ENCODE results near the gene SEPTIN8. TPM values are rescaled to one million over a fixed set of nuclear protein-coding genes. Genes with fewer than 3 reads are reported as not detected.

SEPTIN8 gene
- total and polyA plus RNA-seq, 2 donors (not counting 1 experiment from before 2014, with no cell fraction given), result 4.0 to 5.9 TPM

DNA sequence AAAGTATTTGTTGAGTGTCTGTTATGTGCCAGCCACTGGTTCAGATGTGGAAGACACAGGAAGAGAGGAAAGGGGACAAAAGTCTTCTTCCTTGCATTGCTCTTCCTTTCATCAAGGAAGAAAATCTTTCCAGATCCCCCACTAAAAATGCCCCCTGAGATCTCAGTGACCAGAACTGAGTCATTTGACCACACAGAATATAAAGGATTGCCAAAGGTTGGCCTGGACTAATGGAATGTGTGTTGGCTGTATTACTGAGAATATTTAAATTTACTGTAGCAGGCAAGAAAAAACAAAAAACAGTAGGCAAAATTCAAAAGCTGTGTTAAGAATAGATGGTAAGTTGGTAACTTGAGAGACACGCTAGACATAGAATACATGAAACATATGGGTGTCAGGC lies 10.0 kb upstream of the SEPTIN8 start:
- H3K9me3 Mint-ChIP-seq (ENCODE audit: insufficient read depth), result no peaks in the 10 kb centered on the region
- H3K4me1 Mint-ChIP-seq, result no peaks in the 10 kb centered on the region
- CTCF ChIA-PET, result no interaction called here
- Histone ChIP-seq H3K36me3 (replicated peaks in 1 of 2; ENCODE audit: control extremely low read depth in 1 of 2, control insufficient read depth in 1 of 2, extremely low read depth in 1 of 2, insufficient read depth in 2 of 2, low read length in 1 of 2) (no peaks in the 10 kb centered on the region), H4K20me1 (ENCODE audit: control insufficient read depth, insufficient read depth, low read length, poor library complexity, severe bottlenecking) (no peaks in the 10 kb centered on the region), H3K4me2 (replicated peaks; ENCODE audit: low read depth, low read length, poor library complexity, severe bottlenecking) (no peak overlapping the region), H2AFZ (ENCODE audit: insufficient read depth, low read depth, low read length, poor library complexity, severe bottlenecking) (no peak overlapping the region), H3K79me2 (ENCODE audit: control insufficient read depth, insufficient read depth, low read length) (no peaks in the 10 kb centered on the region), H3K4me1 (ENCODE audit: control insufficient read depth in 2 of 2, insufficient read depth in 2 of 2, low read length in 2 of 2) (no peaks in the 10 kb centered on the region), H3K27ac (ENCODE audit: low read length in 2 of 2) (no peak overlapping the region), H3K9me3 (ENCODE audit: control extremely low read depth in 1 of 3, control insufficient read depth in 2 of 3, insufficient read depth in 1 of 3, low read length in 2 of 3) (no peaks in the 10 kb centered on the region), H3K4me3 (ENCODE audit: control extremely low read depth in 1 of 5, extremely low read depth in 1 of 5, insufficient read depth in 1 of 5, low read depth in 2 of 5, low read length in 4 of 5) (no peak overlapping the region), H3K9ac (ENCODE audit: low read length) (no peak overlapping the region), H3K27me3 (replicated peaks in 1 of 4; ENCODE audit: control extremely low read depth in 1 of 4, control insufficient read depth in 3 of 4, insufficient read depth in 4 of 4, low read length in 3 of 4) (peaks cover 0 to 22% (median 8%) of the 10 kb centered on the region in 4 experiments)
- TF ChIP-seq, protein P1, sequence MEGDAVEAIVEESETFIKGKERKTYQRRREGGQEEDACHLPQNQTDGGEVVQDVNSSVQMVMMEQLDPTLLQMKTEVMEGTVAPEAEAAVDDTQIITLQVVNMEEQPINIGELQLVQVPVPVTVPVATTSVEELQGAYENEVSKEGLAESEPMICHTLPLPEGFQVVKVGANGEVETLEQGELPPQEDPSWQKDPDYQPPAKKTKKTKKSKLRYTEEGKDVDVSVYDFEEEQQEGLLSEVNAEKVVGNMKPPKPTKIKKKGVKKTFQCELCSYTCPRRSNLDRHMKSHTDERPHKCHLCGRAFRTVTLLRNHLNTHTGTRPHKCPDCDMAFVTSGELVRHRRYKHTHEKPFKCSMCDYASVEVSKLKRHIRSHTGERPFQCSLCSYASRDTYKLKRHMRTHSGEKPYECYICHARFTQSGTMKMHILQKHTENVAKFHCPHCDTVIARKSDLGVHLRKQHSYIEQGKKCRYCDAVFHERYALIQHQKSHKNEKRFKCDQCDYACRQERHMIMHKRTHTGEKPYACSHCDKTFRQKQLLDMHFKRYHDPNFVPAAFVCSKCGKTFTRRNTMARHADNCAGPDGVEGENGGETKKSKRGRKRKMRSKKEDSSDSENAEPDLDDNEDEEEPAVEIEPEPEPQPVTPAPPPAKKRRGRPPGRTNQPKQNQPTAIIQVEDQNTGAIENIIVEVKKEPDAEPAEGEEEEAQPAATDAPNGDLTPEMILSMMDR (IDR thresholded peaks at IDR 0.05), result no peak
- TF ChIP-seq EZH2 (IDR thresholded peaks at IDR 0.05; ENCODE audit: borderline replicate concordance, insufficient read depth, low read depth, low read length, poor library complexity, severe bottlenecking), result no peak
- H3K4me3 Mint-ChIP-seq, result no peak overlapping the region
- H3K27me3 Mint-ChIP-seq, result peaks cover 28% of the 10 kb centered on the region
- H3K27ac Mint-ChIP-seq, result no peak overlapping the region
- ATAC-seq (ENCODE audit: low read depth) (no peak), DNase-seq (no peak)
- intact Hi-C loops (cut with micrococcal nuclease), result no loop called here
- no CpG with 5 or more reads among the region's 1 CpG for WGBS (ENCODE audit: insufficient coverage)
- POLR2A ChIA-PET, result no interaction called here

DNA sequence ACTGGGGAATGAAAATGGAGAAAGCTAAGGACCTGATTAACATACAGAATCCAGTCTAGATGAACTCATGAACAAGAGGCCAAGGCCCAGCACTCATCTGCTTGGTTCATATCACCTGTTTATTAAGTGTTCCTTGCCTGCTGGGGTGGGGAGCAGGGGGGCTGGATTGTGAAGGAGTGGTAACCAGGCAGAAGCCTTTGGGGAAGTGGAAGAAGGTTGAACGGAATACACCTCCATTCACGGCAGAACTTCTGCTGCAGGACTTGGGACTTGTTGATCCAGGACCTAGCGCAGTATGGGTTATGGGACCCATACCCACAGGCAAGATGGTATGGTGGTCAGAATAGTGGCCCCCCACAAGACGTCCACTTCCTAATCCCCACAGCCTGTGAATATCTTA lies 8.8 kb upstream of the SEPTIN8 start:
- Histone ChIP-seq H3K36me3 (replicated peaks in 1 of 2; ENCODE audit: control extremely low read depth in 1 of 2, control insufficient read depth in 1 of 2, extremely low read depth in 1 of 2, insufficient read depth in 2 of 2, low read length in 1 of 2) (no peaks in the 10 kb centered on the region), H3K27ac (ENCODE audit: low read length in 2 of 2) (no peak overlapping the region), H3K4me3 (ENCODE audit: control extremely low read depth in 1 of 5, extremely low read depth in 1 of 5, insufficient read depth in 1 of 5, low read depth in 2 of 5, low read length in 4 of 5) (no peak overlapping the region), H3K79me2 (ENCODE audit: control insufficient read depth, insufficient read depth, low read length) (no peaks in the 10 kb centered on the region), H3K4me2 (replicated peaks; ENCODE audit: low read depth, low read length, poor library complexity, severe bottlenecking) (no peak overlapping the region), H3K4me1 (ENCODE audit: control insufficient read depth in 2 of 2, insufficient read depth in 2 of 2, low read length in 2 of 2) (no peaks in the 10 kb centered on the region), H4K20me1 (ENCODE audit: control insufficient read depth, insufficient read depth, low read length, poor library complexity, severe bottlenecking) (no peaks in the 10 kb centered on the region), H3K9ac (ENCODE audit: low read length) (no peak overlapping the region), H3K9me3 (ENCODE audit: control extremely low read depth in 1 of 3, control insufficient read depth in 2 of 3, insufficient read depth in 1 of 3, low read length in 2 of 3) (no peaks in the 10 kb centered on the region), H2AFZ (ENCODE audit: insufficient read depth, low read depth, low read length, poor library complexity, severe bottlenecking) (no peak overlapping the region), H3K27me3 (replicated peaks in 1 of 4; ENCODE audit: control extremely low read depth in 1 of 4, control insufficient read depth in 3 of 4, insufficient read depth in 4 of 4, low read length in 3 of 4) (peaks cover 0 to 25% (median 15%) of the 10 kb centered on the region in 4 experiments)
- 100% methylated on average over 1 of the region's 4 CpGs for WGBS (ENCODE audit: insufficient coverage)
- intact Hi-C loops (cut with micrococcal nuclease), result no loop called here
- Mint-ChIP-seq H3K4me1 (no peaks in the 10 kb centered on the region), H3K4me3 (no peak overlapping the region), H3K9me3 (ENCODE audit: insufficient read depth) (no peaks in the 10 kb centered on the region), H3K27ac (no peak overlapping the region), H3K27me3 (peaks cover 32% of the 10 kb centered on the region)
- ChIA-PET POLR2A (no interaction called here), CTCF (interaction anchor here (0.7 kb wide), 1 partner anchor 34 kb away, joined by 3 read pairs; no protein-coding TSS in a partner anchor)
- DNase-seq (no peak), ATAC-seq (ENCODE audit: low read depth) (no peak)
- TF ChIP-seq EZH2 (IDR thresholded peaks at IDR 0.05; ENCODE audit: borderline replicate concordance, insufficient read depth, low read depth, low read length, poor library complexity, severe bottlenecking), result no peak
- TF ChIP-seq, protein P1 (IDR thresholded peaks at IDR 0.05), result no peak
